AG04450 (cell line): ENCODE results near the gene TMEM125. TPM values are rescaled to one million over a fixed set of nuclear protein-coding genes. Genes with fewer than 3 reads are reported as not detected.

Experiments used
- CTCF ChIA-PET: fragments of 300-600, 350-600 bp; formaldehyde crosslinking; extraction: SDS; loops from one replicate; lab custom pipeline; 2022; ENCODE audit warnings: antibody characterized with exemption, inconsistent platforms; lab: Charles Lee
- POLR2A ChIA-PET: fragments of 350-600 bp; formaldehyde crosslinking; extraction: SDS; loops from one replicate; lab custom pipeline; 2021; ENCODE audit warnings: antibody characterized with exemption, inconsistent platforms; lab: Yijun Ruan, JAX
- DNase-seq: peaks from one replicate; pipeline ENCODE4 v3.0.0-alpha.2; 2011; ENCODE audit warnings: low read depth, low spot score
- H3K27ac ChIP-seq: one replicate; pipeline ENCODE4 v1.5.1; 2012; ENCODE audit warnings: low read depth, low read length, control low read depth
- H3K27me3 ChIP-seq: one replicate; pipeline ENCODE4 v1.6.0; 2012; ENCODE audit warnings: low read length; ENCODE audit not compliant: control insufficient read depth, insufficient read depth
- H3K4me3 ChIP-seq: 2 replicates; pipeline ENCODE4 v1.5.1; 2011; ENCODE audit warnings: mild to moderate bottlenecking, low read depth, low read length, control low read depth
- H3K9me3 ChIP-seq: 2 replicates; pipeline ENCODE4 v1.5.1; 2012; ENCODE audit warnings: low read length; ENCODE audit not compliant: control insufficient read depth, insufficient read depth
- polyA plus RNA-seq: library from polyadenylated mRNA; depleted of rRNA; stranded (reverse); fragments of >200 nt; gene quantifications from 2 replicates; pipeline ENCODE4 v1.2.3, GENCODE V29; 2011
- TF ChIP-seq, protein P1 (sequence below): IDR thresholded peaks from 2 replicates; pipeline ENCODE4 v1.5.1; 2011; ENCODE audit warnings: low read depth, low read length, control low read depth, inconsistent platforms

TMEM125 gene
- polyA plus RNA-seq, 1 experiment, result not detected

DNA sequence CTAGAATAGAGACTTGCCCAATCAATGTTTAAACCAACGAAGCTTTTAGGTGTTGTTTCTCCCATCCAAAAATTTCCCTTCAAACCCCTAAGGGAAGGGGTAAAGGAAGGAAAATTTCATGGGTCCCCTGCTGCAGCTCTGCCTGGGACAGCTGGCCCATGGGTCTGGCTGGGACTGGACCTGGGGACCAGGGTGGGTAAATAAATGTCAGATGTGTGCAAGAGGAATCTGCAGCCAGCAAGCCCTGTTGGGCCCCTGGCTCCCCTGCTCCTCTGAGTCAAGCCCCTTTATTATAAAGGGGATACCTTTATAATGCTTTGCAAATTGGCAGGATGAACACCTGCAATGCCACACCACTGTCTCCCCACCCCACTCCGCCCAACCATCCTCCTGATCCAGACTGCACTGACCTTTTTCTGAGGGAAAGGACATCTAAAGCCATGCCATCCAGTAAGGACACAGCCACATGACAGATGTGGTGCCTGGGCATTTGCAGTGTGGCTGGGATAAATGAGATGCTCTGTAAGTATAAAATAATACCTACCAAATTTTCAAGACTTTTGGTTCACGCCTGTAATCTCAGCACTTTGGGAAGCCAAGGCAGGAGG, 1.9 kb upstream of the TMEM125 start:
- POLR2A ChIA-PET, result no interaction called here
- CTCF ChIA-PET, result interaction anchor here (0.7 kb wide), 1 partner anchor 24 kb away, joined by 3 read pairs; no protein-coding TSS in a partner anchor
- H3K27ac ChIP-seq, result no peak overlapping the region
- TF ChIP-seq, protein P1, sequence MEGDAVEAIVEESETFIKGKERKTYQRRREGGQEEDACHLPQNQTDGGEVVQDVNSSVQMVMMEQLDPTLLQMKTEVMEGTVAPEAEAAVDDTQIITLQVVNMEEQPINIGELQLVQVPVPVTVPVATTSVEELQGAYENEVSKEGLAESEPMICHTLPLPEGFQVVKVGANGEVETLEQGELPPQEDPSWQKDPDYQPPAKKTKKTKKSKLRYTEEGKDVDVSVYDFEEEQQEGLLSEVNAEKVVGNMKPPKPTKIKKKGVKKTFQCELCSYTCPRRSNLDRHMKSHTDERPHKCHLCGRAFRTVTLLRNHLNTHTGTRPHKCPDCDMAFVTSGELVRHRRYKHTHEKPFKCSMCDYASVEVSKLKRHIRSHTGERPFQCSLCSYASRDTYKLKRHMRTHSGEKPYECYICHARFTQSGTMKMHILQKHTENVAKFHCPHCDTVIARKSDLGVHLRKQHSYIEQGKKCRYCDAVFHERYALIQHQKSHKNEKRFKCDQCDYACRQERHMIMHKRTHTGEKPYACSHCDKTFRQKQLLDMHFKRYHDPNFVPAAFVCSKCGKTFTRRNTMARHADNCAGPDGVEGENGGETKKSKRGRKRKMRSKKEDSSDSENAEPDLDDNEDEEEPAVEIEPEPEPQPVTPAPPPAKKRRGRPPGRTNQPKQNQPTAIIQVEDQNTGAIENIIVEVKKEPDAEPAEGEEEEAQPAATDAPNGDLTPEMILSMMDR, result no peak
- DNase-seq, result no peak
- H3K4me3 ChIP-seq, result no peak overlapping the region
- H3K9me3 ChIP-seq, result peaks cover 4% of the 10 kb centered on the region
- peaks cover 9% of the 10 kb centered on the region for H3K27me3 ChIP-seq

DNA sequence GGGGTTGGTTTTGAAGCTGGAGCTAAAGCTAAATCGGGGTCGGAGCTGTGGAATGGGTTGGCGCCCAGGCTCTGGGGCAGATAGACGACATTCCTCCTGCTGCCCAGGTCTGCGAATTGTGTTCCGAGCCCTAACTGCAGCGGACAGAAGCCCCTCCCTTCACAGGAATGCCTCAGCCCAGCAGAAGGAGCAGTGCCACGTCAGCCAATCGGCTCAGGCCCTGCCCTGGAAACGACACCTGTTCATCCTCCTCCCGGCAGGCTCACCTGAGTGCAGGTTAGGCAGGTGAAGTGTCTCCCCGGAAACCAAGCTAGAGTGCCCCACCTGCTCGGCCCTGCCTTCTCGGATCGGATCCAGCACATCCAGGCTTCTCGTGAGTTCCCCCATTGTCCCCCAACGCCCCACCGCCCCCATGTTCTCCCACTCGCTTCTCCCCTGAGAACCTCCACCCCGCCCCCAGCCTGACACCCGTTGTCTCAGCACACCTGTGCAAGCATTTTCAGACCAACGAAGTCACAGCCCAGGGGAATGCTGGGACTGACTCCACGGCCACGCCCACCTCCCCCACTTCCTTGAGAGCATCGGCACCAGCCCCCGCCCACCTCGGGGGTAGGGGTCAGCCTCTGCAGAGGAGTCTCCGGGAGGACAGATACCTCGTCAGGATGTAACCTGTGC, 775 bp downstream of the TMEM125 start:
- Histone ChIP-seq H3K9me3 (no peaks in the 10 kb centered on the region; the same call in 1 of the 2 replicates), H3K27me3 (peaks cover 9% of the 10 kb centered on the region), H3K27ac (no peak overlapping the region), H3K4me3 (no peak overlapping the region)
- CTCF ChIA-PET, result no interaction called here
- TF ChIP-seq, protein P1, result no peak
- POLR2A ChIA-PET, result no interaction called here
- no peak for DNase-seq

DNA sequence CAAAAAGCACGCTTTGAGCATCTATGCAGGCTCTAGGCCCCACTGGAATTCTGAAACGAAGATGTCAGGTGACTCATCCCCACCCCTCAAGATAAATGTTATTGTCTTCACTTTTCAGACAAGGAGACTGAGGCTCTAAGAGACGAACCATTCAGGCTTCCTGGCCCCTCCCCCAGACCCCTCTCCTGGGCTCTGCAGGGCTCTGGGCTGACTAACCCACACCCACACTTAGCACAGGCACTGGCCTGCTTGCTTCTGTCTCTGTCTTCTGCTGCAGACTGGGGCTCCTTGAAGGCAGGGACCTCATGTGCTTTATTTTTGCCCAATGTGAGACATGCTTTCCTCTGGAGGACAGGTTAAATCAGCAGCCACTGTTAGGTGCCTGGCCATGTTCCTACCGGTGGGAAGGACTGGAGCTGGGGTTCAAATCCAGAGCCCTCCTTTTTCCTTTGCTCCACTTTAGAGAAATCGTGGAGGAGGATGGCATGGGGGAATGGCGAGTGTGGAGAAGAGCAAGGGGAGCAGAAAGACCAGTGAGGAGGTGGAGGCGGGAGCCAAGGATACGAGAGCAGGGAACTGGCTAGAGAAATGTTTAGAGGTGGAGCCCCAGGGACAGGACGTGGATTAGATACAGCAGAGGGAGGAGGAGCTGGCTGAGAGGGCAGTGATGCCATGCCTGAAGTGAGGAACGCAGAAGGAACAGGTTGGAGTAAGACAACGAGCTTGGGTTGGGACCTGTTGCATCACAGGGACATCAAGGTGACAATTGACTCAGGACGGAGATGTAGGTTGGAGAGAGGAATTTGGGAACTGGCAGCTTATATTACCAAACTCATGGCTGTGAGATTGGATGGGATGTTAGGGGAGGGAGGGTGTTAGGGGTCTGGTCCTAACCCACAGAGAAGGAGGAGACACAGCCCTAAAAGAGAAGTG, 1.7 kb downstream of the TMEM125 start:
- ChIA-PET POLR2A (no interaction called here), CTCF (no interaction called here)
- no peak for DNase-seq

DNA sequence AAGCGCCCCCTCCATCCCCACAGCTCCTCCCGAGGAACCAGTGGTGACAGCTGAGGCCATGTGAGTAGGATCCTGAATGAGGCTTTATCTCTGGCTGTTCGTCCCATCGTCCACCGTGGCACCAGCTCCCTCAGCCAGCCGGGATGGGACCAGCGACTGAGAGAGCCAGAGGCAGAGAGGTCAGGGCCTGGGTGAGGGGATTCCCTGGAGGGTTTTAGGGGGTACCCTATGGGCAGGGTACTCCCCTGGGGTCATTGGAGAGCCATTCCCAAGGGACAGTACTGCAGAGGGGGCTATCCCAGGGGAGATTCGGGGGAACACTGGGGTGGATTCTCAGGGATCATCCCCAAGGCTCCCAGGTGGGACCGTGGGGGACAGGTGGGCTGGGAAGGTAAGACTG, 2.4 kb downstream of the TMEM125 start:
- Histone ChIP-seq H3K27ac (no peak overlapping the region), H3K9me3 (no peaks in the 10 kb centered on the region; the same call in 1 of the 2 replicates), H3K4me3 (no peak overlapping the region), H3K27me3 (peaks cover 11% of the 10 kb centered on the region)
- TF ChIP-seq, protein P1, result no peak
- CTCF ChIA-PET, result no interaction called here
- POLR2A ChIA-PET, result no interaction called here
- no peak for DNase-seq

More for the DNA sequence above, 1.7 kb downstream of the TMEM125 start:
- Histone ChIP-seq H3K9me3 (no peaks in the 10 kb centered on the region; the same call in 1 of the 2 replicates), H3K27me3 (peaks cover 9% of the 10 kb centered on the region), H3K4me3 (no peak overlapping the region), H3K27ac (no peak overlapping the region)
- TF ChIP-seq, protein P1, result no peak
